RPMI8226 (cell line): ENCODE measurements around the gene HMGXB3.

Experiments
- DNase-seq: peaks from one replicate; pipeline ENCODE4 v3.0.0-alpha.2; 2015

Gene HMGXB3

GRCh38 chr5:150054569-150054968, 54.0 kb downstream of the HMGXB3 start:
- DNase-seq = no peak

- DNase-seq = no peak
Measured at GRCh38 chr5:150055326-150056074, 55.0 kb downstream of the HMGXB3 start.

GRCh38 chr5:150056075-150056443, 55.5 kb downstream of the HMGXB3 start:
- no peak for DNase-seq

GRCh38 chr5:150057052-150057451, 56.5 kb downstream of the HMGXB3 start:
- no peak for DNase-seq

- DNase-seq = no peak
Measured at GRCh38 chr5:150057511-150057910, 57.0 kb downstream of the HMGXB3 start.

GRCh38 chr5:150057996-150058395, 57.5 kb downstream of the HMGXB3 start:
- DNase-seq = no peak

GRCh38 chr5:150058480-150059126, 58.1 kb downstream of the HMGXB3 start:
- DNase-seq = peak; percentile 78

GRCh38 chr5:150059623-150060022, 59.1 kb downstream of the HMGXB3 start:
- DNase-seq = no peak

GRCh38 chr5:150060471-150060870, 59.9 kb downstream of the HMGXB3 start:
- no peak for DNase-seq

GRCh38 chr5:150061538-150061995, 61.0 kb downstream of the HMGXB3 start:
- DNase-seq = no peak

- no peak for DNase-seq
Measured at GRCh38 chr5:150062216-150062922, 61.8 kb downstream of the HMGXB3 start.

GRCh38 chr5:150063638-150064037, 63.1 kb downstream of the HMGXB3 start:
- DNase-seq = no peak

GRCh38 chr5:150064681-150065220, 64.2 kb downstream of the HMGXB3 start:
- DNase-seq = no peak

- peak; percentile 76 for DNase-seq
Measured at GRCh38 chr5:150065346-150065745, 64.8 kb downstream of the HMGXB3 start.

- no peak for DNase-seq
Measured at GRCh38 chr5:150065886-150066285, 65.3 kb downstream of the HMGXB3 start.

- DNase-seq = no peak
Measured at GRCh38 chr5:150066436-150066835, 65.9 kb downstream of the HMGXB3 start.

GRCh38 chr5:150066901-150067396, 66.4 kb downstream of the HMGXB3 start:
- DNase-seq = no peak

GRCh38 chr5:150067405-150067960, 66.9 kb downstream of the HMGXB3 start:
- no peak for DNase-seq

GRCh38 chr5:150068071-150068470, 67.5 kb downstream of the HMGXB3 start:
- no peak for DNase-seq

- DNase-seq = peak; percentile 89
Measured at GRCh38 chr5:150068472-150068871, 67.9 kb downstream of the HMGXB3 start.

GRCh38 chr5:150068961-150069645, 68.6 kb downstream of the HMGXB3 start:
- DNase-seq = no peak
